GM21526 (cell line): Measurements from ENCODE around the gene CBFA2T3.

Source experiments
- ATAC-seq: cut with Tn5 transposase; IDR thresholded peaks from one replicate; pipeline ENCODE4 v1.9.1; 2021; ENCODE audit warnings: moderate library complexity; ENCODE audit not compliant: unreplicated experiment, low FRiP score

The CBFA2T3 gene

GRCh38 chr16:88914750-88915368 is 62.1 kb downstream of the CBFA2T3 start:
- no peak for ATAC-seq

- no peak for ATAC-seq
Measured at GRCh38 chr16:88913870-88914269, 63.1 kb downstream of the CBFA2T3 start.

GRCh38 chr16:88913001-88913612 is 63.9 kb downstream of the CBFA2T3 start:
- no peak for ATAC-seq

- no peak for ATAC-seq
Measured at GRCh38 chr16:88912556-88912955, 64.5 kb downstream of the CBFA2T3 start.

- no peak for ATAC-seq
Measured at GRCh38 chr16:88911946-88912310, 65.1 kb downstream of the CBFA2T3 start.

GRCh38 chr16:88911136-88911945 is 65.7 kb downstream of the CBFA2T3 start:
- no peak for ATAC-seq

- ATAC-seq = no peak
Measured at GRCh38 chr16:88910284-88911135, 66.5 kb downstream of the CBFA2T3 start.

GRCh38 chr16:88909431-88910210 is 67.4 kb downstream of the CBFA2T3 start:
- ATAC-seq = no peak

- no peak for ATAC-seq
Measured at GRCh38 chr16:88908307-88908706, 68.7 kb downstream of the CBFA2T3 start.

GRCh38 chr16:88907768-88908167 is 69.2 kb downstream of the CBFA2T3 start:
- no peak for ATAC-seq

GRCh38 chr16:88906535-88907105 is 70.4 kb downstream of the CBFA2T3 start:
- no peak for ATAC-seq

GRCh38 chr16:88906020-88906419 is 71.0 kb downstream of the CBFA2T3 start:
- ATAC-seq = no peak

- no peak for ATAC-seq
Measured at GRCh38 chr16:88905563-88905962, 71.4 kb downstream of the CBFA2T3 start.

- ATAC-seq = no peak
Measured at GRCh38 chr16:88904676-88905365, 72.2 kb downstream of the CBFA2T3 start.

- no peak for ATAC-seq
Measured at GRCh38 chr16:88903267-88903666, 73.7 kb downstream of the CBFA2T3 start.

- no peak for ATAC-seq
Measured at GRCh38 chr16:88902744-88903143, 74.3 kb downstream of the CBFA2T3 start.

- no peak for ATAC-seq
Measured at GRCh38 chr16:88901718-88902337, 75.2 kb downstream of the CBFA2T3 start.

GRCh38 chr16:88900662-88901052 is 76.3 kb downstream of the CBFA2T3 start:
- ATAC-seq = no peak
